Keratinocyte (primary cell): ENCODE measurements around the gene CDKAL1. TPM values are rescaled to one million over a fixed set of nuclear protein-coding genes. Genes with fewer than 3 reads are reported as not detected.
A peak's percentile ranks its signal among the peaks of the same experiment; 100 is the strongest.

Experiments used
- DNase-seq: peaks from one replicate; pipeline ENCODE4 v3.0.0-alpha.2; 2011; ENCODE audit warnings: low read depth, missing footprints, low spot score
- FAIRE-seq: peaks from 2 replicates; lab custom pipeline; 2011; peaks lifted over from hg19 to GRCh38; lab: Jason Lieb, UNC
- H2AFZ ChIP-seq: 2 replicates; pipeline ENCODE4 v1.6.0; 2012; ENCODE audit warnings: low read length, control low read depth, inconsistent platforms; ENCODE audit not compliant: control insufficient read depth
- H3K27ac ChIP-seq: 2 replicates; pipeline ENCODE4 v1.5.1; 2011; ENCODE audit warnings: low read length; ENCODE audit not compliant: control insufficient read depth, insufficient read depth
- H3K27me3 ChIP-seq: 3 replicates; pipeline ENCODE4 v1.6.0; 2011; ENCODE audit warnings: low read length; ENCODE audit not compliant: control insufficient read depth, insufficient read depth; ENCODE audit errors: extremely low read depth
- H3K36me3 ChIP-seq, 2 experiments: 2 replicates in 1 of 2; 3 replicates in 1 of 2; pipeline ENCODE4 v1.5.1; 2011; ENCODE audit warnings: low read length in 2 of 2, mild to moderate bottlenecking in 1 of 2; ENCODE audit not compliant: control insufficient read depth in 2 of 2, insufficient read depth in 2 of 2; ENCODE audit errors: extremely low read depth in 1 of 2
- H3K4me1 ChIP-seq: 3 replicates; pipeline ENCODE4 v1.5.1; 2011; ENCODE audit warnings: low read length; ENCODE audit not compliant: control insufficient read depth, insufficient read depth; ENCODE audit errors: extremely low read depth
- H3K4me2 ChIP-seq: 3 replicates; pipeline ENCODE4 v1.6.0; 2011; ENCODE audit warnings: low read depth, low read length; ENCODE audit not compliant: control insufficient read depth, insufficient read depth; ENCODE audit errors: extremely low read depth
- H3K4me3 ChIP-seq, 3 experiments: fragments of 200-600 bp in 1 of 3; sonication (generic) in 1 of 3; 2 replicates in 2 of 3; 3 replicates in 1 of 3; pipeline ENCODE4 v1.5.1; 2011 to 2016; ENCODE audit warnings: low read length in 3 of 3, mild to moderate bottlenecking in 3 of 3, control low read depth in 2 of 3, inconsistent platforms in 1 of 3, low read depth in 1 of 3, mixed read lengths in 1 of 3, mixed run types in 1 of 3, moderate library complexity in 1 of 3; ENCODE audit not compliant: control insufficient read depth in 2 of 3, insufficient read depth in 2 of 3; ENCODE audit errors: extremely low read depth in 1 of 3
- H3K79me2 ChIP-seq: 2 replicates; pipeline ENCODE4 v1.6.0; 2012; ENCODE audit warnings: low read length; ENCODE audit not compliant: control insufficient read depth, insufficient read depth
- H3K9ac ChIP-seq: 3 replicates; pipeline ENCODE4 v1.6.0; 2011; ENCODE audit warnings: low read length; ENCODE audit not compliant: control insufficient read depth, insufficient read depth; ENCODE audit errors: extremely low read depth
- H3K9me1 ChIP-seq: 3 replicates; pipeline ENCODE4 v1.6.0; 2011; ENCODE audit warnings: low read length; ENCODE audit not compliant: control insufficient read depth, insufficient read depth; ENCODE audit errors: extremely low read depth
- H3K9me3 ChIP-seq: 2 replicates; pipeline ENCODE4 v1.5.1; 2012; ENCODE audit warnings: low read depth, low read length; ENCODE audit not compliant: control insufficient read depth
- H4K20me1 ChIP-seq: 3 replicates; pipeline ENCODE4 v1.6.0; 2011; ENCODE audit warnings: low read length; ENCODE audit not compliant: control insufficient read depth, insufficient read depth; ENCODE audit errors: extremely low read depth
- EZH2 ChIP-seq: IDR thresholded peaks from one replicate; pipeline ENCODE4 v1.6.1; 2012; ENCODE audit warnings: inconsistent platforms, mild to moderate bottlenecking, low read length, moderate library complexity
- dilution Hi-C: fragments of 300-500 bp; cut with MboI; formaldehyde crosslinking; loops from one replicate; pipeline ENCODE4 v1.7.0; 2020; ENCODE audit warnings: low sequenced_read_pairs; ENCODE audit not compliant: extremely low pct_ligation_motif_present
- polyA plus RNA-seq, 5 experiments: library from polyadenylated mRNA; depleted of rRNA in 3 of 5; stranded (reverse) in 3 of 5; stranded (forward) in 1 of 5; unstranded in 1 of 5; fragments of >200 nt; gene quantifications; 1 replicate in 1 of 5; 2 replicates in 3 of 5; 3 replicates in 1 of 5; pipeline versions ENCODE4 v1.2.1 to v1.2.3, GENCODE V29; 2011 to 2012; ENCODE audit warnings: missing spikeins in 2 of 5, low read depth in 1 of 5, low replicate concordance in 1 of 5
- TF ChIP-seq, protein P1 (sequence below), 3 experiments: IDR thresholded peaks in 1 of 3; conservative IDR thresholded peaks in 1 of 3; optimal IDR thresholded peaks in 1 of 3; 2 replicates in 2 of 3; 3 replicates in 1 of 3; pipeline versions ENCODE3 to v1.5.1; 2011; ENCODE audit warnings: low read length in 3 of 3, mild to moderate bottlenecking in 3 of 3, moderate library complexity in 2 of 3, control low read depth in 1 of 3, inconsistent platforms in 1 of 3; ENCODE audit not compliant: insufficient read depth in 2 of 3; ENCODE audit errors: extremely low read depth in 1 of 3

CDKAL1 gene
- polyA plus RNA-seq, 1 donor (not counting 4 experiments of a cell fraction or from before 2014, with no cell fraction given) = 5.6 TPM

- H3K27me3 ChIP-seq = no peaks in the 10 kb centered on the region
- peaks cover 15% of the 10 kb centered on the region for H3K4me1 ChIP-seq
- H3K36me3 ChIP-seq = no peaks in the 10 kb centered on the region
- H3K9ac ChIP-seq = peak overlapping the region; percentile 30
- no peaks in the 10 kb centered on the region for H3K9me3 ChIP-seq
- dilution Hi-C loops = no loop called here
- FAIRE-seq = no peak
- H4K20me1 ChIP-seq = no peaks in the 10 kb centered on the region
- H3K4me2 ChIP-seq = peak overlapping the region; percentile 79
- TF ChIP-seq, protein P1, sequence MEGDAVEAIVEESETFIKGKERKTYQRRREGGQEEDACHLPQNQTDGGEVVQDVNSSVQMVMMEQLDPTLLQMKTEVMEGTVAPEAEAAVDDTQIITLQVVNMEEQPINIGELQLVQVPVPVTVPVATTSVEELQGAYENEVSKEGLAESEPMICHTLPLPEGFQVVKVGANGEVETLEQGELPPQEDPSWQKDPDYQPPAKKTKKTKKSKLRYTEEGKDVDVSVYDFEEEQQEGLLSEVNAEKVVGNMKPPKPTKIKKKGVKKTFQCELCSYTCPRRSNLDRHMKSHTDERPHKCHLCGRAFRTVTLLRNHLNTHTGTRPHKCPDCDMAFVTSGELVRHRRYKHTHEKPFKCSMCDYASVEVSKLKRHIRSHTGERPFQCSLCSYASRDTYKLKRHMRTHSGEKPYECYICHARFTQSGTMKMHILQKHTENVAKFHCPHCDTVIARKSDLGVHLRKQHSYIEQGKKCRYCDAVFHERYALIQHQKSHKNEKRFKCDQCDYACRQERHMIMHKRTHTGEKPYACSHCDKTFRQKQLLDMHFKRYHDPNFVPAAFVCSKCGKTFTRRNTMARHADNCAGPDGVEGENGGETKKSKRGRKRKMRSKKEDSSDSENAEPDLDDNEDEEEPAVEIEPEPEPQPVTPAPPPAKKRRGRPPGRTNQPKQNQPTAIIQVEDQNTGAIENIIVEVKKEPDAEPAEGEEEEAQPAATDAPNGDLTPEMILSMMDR (optimal IDR thresholded peaks at IDR 0.05 in 1 of 3, IDR thresholded peaks at IDR 0.05 in 1 of 3, conservative IDR thresholded peaks at IDR 0.05 in 1 of 3; ENCODE audit: extremely low read depth in 1 of 3, insufficient read depth in 2 of 3, low read length in 3 of 3) = no peak
- TF ChIP-seq EZH2 = no peak
- no peaks in the 10 kb centered on the region for H3K9me1 ChIP-seq
- no peak overlapping the region for H3K4me3 ChIP-seq
- no peak for DNase-seq
- peak overlapping the region; percentile 81 for H2AFZ ChIP-seq
- H3K27ac ChIP-seq = peak overlapping the region; percentile 94
- H3K79me2 ChIP-seq = no peaks in the 10 kb centered on the region
Measured at GRCh38 chr6:20810727-20811108, 276.5 kb downstream of the CDKAL1 start.

DNA sequence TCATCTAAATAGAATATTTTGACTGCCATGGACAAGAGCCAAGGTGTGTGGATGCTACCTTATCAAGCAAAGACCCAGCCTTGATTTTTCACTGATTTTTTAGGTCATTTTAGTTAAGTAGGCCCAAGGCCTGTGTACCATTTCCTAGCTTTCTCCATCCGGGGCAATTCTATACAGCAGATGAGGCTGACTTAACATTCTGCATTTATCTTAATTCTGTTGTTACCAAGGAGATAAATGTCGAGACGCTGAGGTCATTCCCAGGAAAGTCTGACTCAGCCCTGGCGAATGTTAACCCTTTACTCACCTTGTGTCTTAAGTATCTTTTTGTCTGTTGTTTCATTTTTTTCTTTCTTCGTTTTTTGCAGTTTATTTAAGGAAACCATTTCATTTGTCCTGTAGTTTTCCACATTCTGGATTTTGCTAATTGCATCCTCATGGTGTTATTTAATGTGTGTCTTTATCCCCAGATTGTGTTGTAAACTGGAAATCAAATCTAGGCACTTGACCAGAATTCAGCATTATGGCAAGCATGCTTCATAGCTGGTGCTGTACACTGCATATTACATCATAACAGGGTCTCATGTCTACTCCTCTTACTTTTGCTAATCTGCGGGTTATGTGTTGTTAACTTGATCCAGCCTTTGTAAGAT, 277.0 kb downstream of the CDKAL1 start:
- H3K4me1 ChIP-seq = peaks cover 15% of the 10 kb centered on the region
- no peaks in the 10 kb centered on the region for H3K79me2 ChIP-seq
- no peaks in the 10 kb centered on the region for H3K36me3 ChIP-seq
- H4K20me1 ChIP-seq = no peaks in the 10 kb centered on the region
- H3K4me3 ChIP-seq = no peak overlapping the region
- peak overlapping the region; percentile 30 for H3K9ac ChIP-seq
- H3K9me1 ChIP-seq = no peaks in the 10 kb centered on the region
- FAIRE-seq (peak; percentile 85), DNase-seq (peak; percentile 61)
- peak overlapping the region; percentile 81 for H2AFZ ChIP-seq
- H3K4me2 ChIP-seq = peak overlapping the region; percentile 79
- no peaks in the 10 kb centered on the region for H3K27me3 ChIP-seq
- TF ChIP-seq EZH2 = no peak
- TF ChIP-seq, protein P1 (optimal IDR thresholded peaks at IDR 0.05 in 1 of 3, IDR thresholded peaks at IDR 0.05 in 1 of 3, conservative IDR thresholded peaks at IDR 0.05 in 1 of 3; ENCODE audit: extremely low read depth in 1 of 3, insufficient read depth in 2 of 3, low read length in 3 of 3) = no peak
- no peaks in the 10 kb centered on the region for H3K9me3 ChIP-seq
- dilution Hi-C loops = no loop called here
- H3K27ac ChIP-seq = peak overlapping the region; percentile 94
